Type B pancreatic cell (in vitro differentiated cells): Measurements from ENCODE around the gene CSGALNACT2. TPM values are rescaled to one million over a fixed set of nuclear protein-coding genes. Genes with fewer than 3 reads are reported as not detected.

Experiments used
- DNase-seq: peaks from one replicate; pipeline ENCODE4 v3.0.0; 2021; ENCODE audit warnings: mixed read lengths; ENCODE audit not compliant: unreplicated experiment; ENCODE audit errors: extremely low spot score
- H3K27ac Mint-ChIP-seq: 2 replicates; pipeline ENCODE4 v1.8.0; 2021; ENCODE audit warnings: mild to moderate bottlenecking, mixed read lengths
- H3K27me3 Mint-ChIP-seq: 2 replicates; pipeline ENCODE4 v1.8.0; 2021; ENCODE audit warnings: mixed read lengths
- H3K36me3 Mint-ChIP-seq: 2 replicates; pipeline ENCODE4 v1.8.0; 2021; ENCODE audit warnings: mixed read lengths
- H3K4me1 Mint-ChIP-seq: one replicate; pipeline ENCODE4 v1.8.0; 2021; ENCODE audit warnings: mixed read lengths; ENCODE audit not compliant: unreplicated experiment
- H3K4me3 Mint-ChIP-seq: 2 replicates; pipeline ENCODE4 v1.8.0; 2021; ENCODE audit warnings: mild to moderate bottlenecking, mixed read lengths
- H3K9me3 Mint-ChIP-seq: 2 replicates; pipeline ENCODE4 v1.8.0; 2021; ENCODE audit warnings: mixed read lengths
- total RNA-seq: library from RNA; stranded (reverse); gene quantifications from 2 replicates; pipeline ENCODE4 v1.2.1, GENCODE V29; 2021; ENCODE audit warnings: low replicate concordance
- TF ChIP-seq, protein P1 (sequence below): fragments of 200-600 bp; sonication (generic); conservative IDR thresholded peaks from 2 replicates; pipeline ENCODE4 v1.5.0; 2021; ENCODE audit warnings: antibody characterized with exemption, mild to moderate bottlenecking

CSGALNACT2 gene
- total RNA-seq, 1 donor from 2014 or later: 11.6 TPM

DNA sequence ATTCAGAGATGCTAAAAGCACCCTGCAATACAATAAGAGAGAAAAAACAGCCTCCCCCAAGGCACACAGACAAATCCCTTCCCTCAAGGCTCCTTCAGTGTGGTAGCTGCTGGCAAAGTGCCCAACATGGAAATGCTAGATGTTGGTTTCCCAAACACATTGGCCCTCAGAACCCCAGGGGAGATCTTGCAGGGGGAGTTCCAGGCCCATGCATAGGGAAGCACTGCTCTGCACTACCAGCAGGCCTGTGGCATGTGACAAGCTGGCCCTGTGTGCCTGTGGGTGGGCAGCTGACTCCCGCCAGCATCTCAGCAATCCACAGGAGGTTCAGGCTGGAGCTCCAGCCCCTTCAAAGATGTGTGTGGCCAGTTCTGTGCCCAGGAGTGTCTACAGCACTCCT lies 16.8 kb upstream of the CSGALNACT2 start:
- H3K27me3 Mint-ChIP-seq: no peaks in the 10 kb centered on the region
- no peaks in the 10 kb centered on the region for H3K36me3 Mint-ChIP-seq
- H3K27ac Mint-ChIP-seq: no peak overlapping the region
- H3K4me1 Mint-ChIP-seq: peaks cover 10% of the 10 kb centered on the region
- DNase-seq: no peak
- H3K4me3 Mint-ChIP-seq: no peak overlapping the region
- H3K9me3 Mint-ChIP-seq: no peaks in the 10 kb centered on the region
- TF ChIP-seq, protein P1, sequence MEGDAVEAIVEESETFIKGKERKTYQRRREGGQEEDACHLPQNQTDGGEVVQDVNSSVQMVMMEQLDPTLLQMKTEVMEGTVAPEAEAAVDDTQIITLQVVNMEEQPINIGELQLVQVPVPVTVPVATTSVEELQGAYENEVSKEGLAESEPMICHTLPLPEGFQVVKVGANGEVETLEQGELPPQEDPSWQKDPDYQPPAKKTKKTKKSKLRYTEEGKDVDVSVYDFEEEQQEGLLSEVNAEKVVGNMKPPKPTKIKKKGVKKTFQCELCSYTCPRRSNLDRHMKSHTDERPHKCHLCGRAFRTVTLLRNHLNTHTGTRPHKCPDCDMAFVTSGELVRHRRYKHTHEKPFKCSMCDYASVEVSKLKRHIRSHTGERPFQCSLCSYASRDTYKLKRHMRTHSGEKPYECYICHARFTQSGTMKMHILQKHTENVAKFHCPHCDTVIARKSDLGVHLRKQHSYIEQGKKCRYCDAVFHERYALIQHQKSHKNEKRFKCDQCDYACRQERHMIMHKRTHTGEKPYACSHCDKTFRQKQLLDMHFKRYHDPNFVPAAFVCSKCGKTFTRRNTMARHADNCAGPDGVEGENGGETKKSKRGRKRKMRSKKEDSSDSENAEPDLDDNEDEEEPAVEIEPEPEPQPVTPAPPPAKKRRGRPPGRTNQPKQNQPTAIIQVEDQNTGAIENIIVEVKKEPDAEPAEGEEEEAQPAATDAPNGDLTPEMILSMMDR: no peak

DNA sequence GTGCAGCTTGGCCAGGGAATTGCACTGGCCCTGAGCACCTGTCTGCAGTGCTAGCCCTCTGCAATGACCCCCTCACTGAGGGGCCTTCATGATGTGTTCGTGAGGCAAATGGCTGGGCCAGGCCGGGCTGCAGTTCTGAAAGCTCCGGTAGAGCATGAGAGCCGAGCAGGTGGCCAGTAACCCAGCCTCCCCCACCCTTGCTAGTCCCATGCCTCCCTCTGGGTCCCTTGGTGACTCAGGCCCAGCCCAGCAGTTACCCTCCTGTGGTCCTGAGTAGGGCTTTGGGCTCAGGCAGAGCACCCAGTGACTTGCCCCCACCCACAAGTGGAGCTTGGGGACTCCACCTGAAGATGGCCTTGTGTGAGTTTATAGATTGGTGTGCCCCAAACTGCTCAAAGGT lies 16.1 kb upstream of the CSGALNACT2 start:
- Mint-ChIP-seq H3K27me3 (peaks cover 3% of the 10 kb centered on the region), H3K9me3 (no peaks in the 10 kb centered on the region), H3K36me3 (no peaks in the 10 kb centered on the region), H3K27ac (no peak overlapping the region), H3K4me1 (peaks cover 10% of the 10 kb centered on the region), H3K4me3 (no peak overlapping the region)
- TF ChIP-seq, protein P1: no peak
- peak; percentile 58 for DNase-seq

DNA sequence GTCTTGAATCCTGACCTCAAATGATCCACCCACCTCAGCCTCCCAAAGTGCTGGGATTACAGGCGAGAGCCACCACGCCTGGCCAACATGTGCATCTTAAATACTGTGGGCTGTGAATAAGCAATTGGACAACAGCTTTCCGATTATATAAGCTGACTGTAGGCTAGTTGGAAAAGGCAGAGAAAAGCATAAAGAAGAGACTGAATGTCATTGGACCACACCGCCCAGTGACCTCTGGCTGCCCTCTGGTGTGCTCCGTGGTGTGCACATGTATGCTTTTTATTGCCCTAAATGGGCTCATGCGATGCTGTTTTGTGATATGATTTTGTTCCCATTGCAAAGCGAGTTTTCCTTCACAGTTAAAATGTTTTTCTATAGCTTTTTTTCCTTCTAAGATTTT lies 15.4 kb upstream of the CSGALNACT2 start:
- Mint-ChIP-seq H3K4me3 (no peak overlapping the region), H3K4me1 (peaks cover 10% of the 10 kb centered on the region), H3K27me3 (peaks cover 6% of the 10 kb centered on the region), H3K9me3 (no peaks in the 10 kb centered on the region), H3K27ac (no peak overlapping the region), H3K36me3 (no peaks in the 10 kb centered on the region)
- no peak for DNase-seq
- TF ChIP-seq, protein P1: no peak

DNA sequence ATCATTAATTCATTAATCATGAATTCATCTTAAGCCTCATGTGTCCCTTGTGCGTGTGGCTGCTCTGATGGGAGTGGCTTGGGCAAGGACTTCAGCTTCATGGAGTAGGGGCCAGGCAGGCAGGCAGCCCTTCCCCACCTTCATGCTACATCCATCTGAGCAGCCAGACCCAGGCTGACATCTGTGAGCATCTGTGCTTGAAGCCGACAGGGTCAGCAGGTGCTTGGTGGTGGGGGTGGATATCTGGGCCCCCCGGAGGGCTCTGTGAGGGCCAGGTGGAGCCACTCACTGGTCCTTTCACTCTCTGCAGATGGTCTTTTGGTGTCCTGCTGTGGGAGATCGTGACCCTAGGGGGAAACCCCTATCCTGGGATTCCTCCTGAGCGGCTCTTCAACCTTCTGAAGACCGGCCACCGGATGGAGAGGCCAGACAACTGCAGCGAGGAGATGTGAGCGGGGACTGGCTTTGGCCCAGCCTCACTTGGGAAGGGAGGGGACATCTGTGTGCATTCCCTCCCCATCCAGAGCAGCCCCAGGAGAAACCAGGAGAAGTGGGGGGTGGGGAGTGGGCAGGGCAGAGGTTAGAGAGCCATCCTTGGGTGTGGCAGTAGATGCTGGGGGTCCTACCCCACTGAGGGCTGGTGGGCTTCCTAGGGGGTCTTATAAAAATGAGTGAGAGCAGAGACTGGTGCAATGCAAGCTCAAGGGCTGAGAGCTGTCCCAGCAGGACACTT lies 14.7 kb upstream of the CSGALNACT2 start:
- no peaks in the 10 kb centered on the region for H3K36me3 Mint-ChIP-seq
- no peaks in the 10 kb centered on the region for H3K9me3 Mint-ChIP-seq
- peaks cover 6% of the 10 kb centered on the region for H3K27me3 Mint-ChIP-seq
- peak; percentile 49 for DNase-seq
- no peak overlapping the region for H3K4me3 Mint-ChIP-seq
- no peak overlapping the region for H3K27ac Mint-ChIP-seq
- peaks cover 10% of the 10 kb centered on the region for H3K4me1 Mint-ChIP-seq
- TF ChIP-seq, protein P1: no peak

DNA sequence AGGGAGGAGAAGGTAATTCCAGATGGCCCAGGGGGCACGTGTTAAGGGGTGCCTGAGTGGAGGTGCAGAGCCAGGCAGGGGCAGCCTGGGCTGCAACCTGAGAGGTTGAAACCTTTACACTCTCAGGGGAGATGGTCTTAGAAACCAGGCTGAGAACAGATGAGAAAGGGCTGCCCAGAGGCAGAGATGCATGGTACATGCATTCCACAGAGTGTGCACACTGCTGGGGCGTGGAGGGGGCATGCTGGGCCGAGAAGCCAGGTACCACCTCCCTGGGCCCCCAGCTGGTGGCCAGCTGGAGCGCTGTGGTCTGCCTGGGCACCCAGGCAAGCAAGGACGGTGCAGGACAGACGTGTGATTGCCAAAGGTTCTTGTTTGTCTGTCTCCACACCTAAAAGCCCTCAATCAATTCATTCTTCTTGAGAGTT lies 14.1 kb upstream of the CSGALNACT2 start:
- H3K9me3 Mint-ChIP-seq: no peaks in the 10 kb centered on the region
- DNase-seq: peak; percentile 27
- no peak overlapping the region for H3K27ac Mint-ChIP-seq
- no peak overlapping the region for H3K4me3 Mint-ChIP-seq
- no peaks in the 10 kb centered on the region for H3K36me3 Mint-ChIP-seq
- peaks cover 11% of the 10 kb centered on the region for H3K4me1 Mint-ChIP-seq
- H3K27me3 Mint-ChIP-seq: peaks cover 6% of the 10 kb centered on the region
- TF ChIP-seq, protein P1: no peak
